ENCODE data around the gene CLDN8.

The CLDN8 gene

GRCh38 chr21:30207252-30207579, 8.7 kb downstream of the CLDN8 start:
- no peak for DNase-seq
- no peak overlapping the region for H3K4me2 ChIP-seq (ENCODE audit: insufficient read depth, low read length)
- H3K4me1 ChIP-seq (ENCODE audit: insufficient read depth, low read length): no peaks in the 10 kb centered on the region
- H3K9me3 ChIP-seq (ENCODE audit: insufficient read depth, low read length, severe bottlenecking): no peaks in the 10 kb centered on the region
- no peak for ATAC-seq (ENCODE audit: insufficient read depth, low read depth)
- no peak for TF ChIP-seq CTCF (IDR thresholded peaks at IDR 0.05; ENCODE audit: borderline replicate concordance, extremely low read depth, low read length, poor library complexity, severe bottlenecking)
- no peak for TF ChIP-seq EZH2 (IDR thresholded peaks at IDR 0.05; ENCODE audit: borderline replicate concordance, low read depth, low read length, severe bottlenecking)
- no peak overlapping the region for H2AFZ ChIP-seq (ENCODE audit: low read depth, low read length)
- no peaks in the 10 kb centered on the region for H3K79me2 ChIP-seq (ENCODE audit: insufficient read depth, low read length)
- H3K36me3 ChIP-seq (ENCODE audit: insufficient read depth, low read length): no peaks in the 10 kb centered on the region
- no peak overlapping the region for H3K9ac ChIP-seq (ENCODE audit: low read depth, low read length)
- no peak overlapping the region for H3K27ac ChIP-seq (ENCODE audit: low read length)
- no peak overlapping the region for H3K4me3 ChIP-seq (ENCODE audit: low read depth in 1 of 2, low read length in 2 of 2)
- no peaks in the 10 kb centered on the region for H3K27me3 ChIP-seq (ENCODE audit: insufficient read depth, low read length, poor library complexity)
- no peaks in the 10 kb centered on the region for H4K20me1 ChIP-seq (ENCODE audit: insufficient read depth, low read length)

GRCh38 chr21:30206551-30207251, 9.2 kb downstream of the CLDN8 start:
- no peaks in the 10 kb centered on the region for H3K79me2 ChIP-seq (ENCODE audit: insufficient read depth, low read length)
- no peak overlapping the region for H3K4me3 ChIP-seq (ENCODE audit: low read depth in 1 of 2, low read length in 2 of 2)
- DNase-seq: no peak

DNA sequence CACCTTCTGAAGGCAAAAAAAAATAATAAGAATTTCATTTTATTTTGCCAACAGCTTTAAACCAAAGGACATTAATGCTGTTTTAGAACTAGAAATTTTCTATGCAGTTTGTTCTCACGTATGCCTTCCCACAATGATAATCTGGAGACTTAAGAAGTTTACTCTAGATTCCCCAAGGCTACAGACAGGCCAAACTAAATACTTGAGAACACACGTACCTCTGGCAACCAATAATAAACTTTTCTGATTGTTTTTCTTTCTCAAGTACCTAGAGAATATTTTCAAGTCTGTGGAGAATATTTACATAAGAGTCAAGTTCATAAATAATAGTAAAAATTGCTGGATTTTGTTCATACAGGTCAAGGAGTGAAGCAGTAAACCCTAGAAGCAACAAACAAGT, 15.9 kb downstream of the CLDN8 start:
- Histone ChIP-seq H3K4me3 (ENCODE audit: low read depth in 1 of 2, low read length in 2 of 2) (no peak overlapping the region), H4K20me1 (ENCODE audit: insufficient read depth, low read length) (no peaks in the 10 kb centered on the region), H3K36me3 (ENCODE audit: insufficient read depth, low read length) (no peaks in the 10 kb centered on the region), H2AFZ (ENCODE audit: low read depth, low read length) (no peak overlapping the region), H3K4me2 (ENCODE audit: insufficient read depth, low read length) (no peak overlapping the region), H3K27ac (ENCODE audit: low read length) (no peak overlapping the region), H3K27me3 (ENCODE audit: insufficient read depth, low read length, poor library complexity) (no peaks in the 10 kb centered on the region), H3K79me2 (ENCODE audit: insufficient read depth, low read length) (no peaks in the 10 kb centered on the region), H3K9ac (ENCODE audit: low read depth, low read length) (no peak overlapping the region), H3K4me1 (ENCODE audit: insufficient read depth, low read length) (no peaks in the 10 kb centered on the region), H3K9me3 (ENCODE audit: insufficient read depth, low read length, severe bottlenecking) (no peaks in the 10 kb centered on the region)
- TF ChIP-seq CTCF (IDR thresholded peaks at IDR 0.05; ENCODE audit: borderline replicate concordance, extremely low read depth, low read length, poor library complexity, severe bottlenecking) (no peak), EZH2 (IDR thresholded peaks at IDR 0.05; ENCODE audit: borderline replicate concordance, low read depth, low read length, severe bottlenecking) (no peak)
- DNase-seq (no peak), ATAC-seq (ENCODE audit: insufficient read depth, low read depth) (no peak)

More at GRCh38 chr21:30206551-30207251, 9.2 kb downstream of the CLDN8 start:
- TF ChIP-seq EZH2 (IDR thresholded peaks at IDR 0.05; ENCODE audit: borderline replicate concordance, low read depth, low read length, severe bottlenecking): no peak
- TF ChIP-seq CTCF (IDR thresholded peaks at IDR 0.05; ENCODE audit: borderline replicate concordance, extremely low read depth, low read length, poor library complexity, severe bottlenecking): no peak
- Histone ChIP-seq H3K9ac (ENCODE audit: low read depth, low read length) (no peak overlapping the region), H3K27ac (ENCODE audit: low read length) (no peak overlapping the region), H3K4me2 (ENCODE audit: insufficient read depth, low read length) (no peak overlapping the region), H4K20me1 (ENCODE audit: insufficient read depth, low read length) (no peaks in the 10 kb centered on the region), H3K9me3 (ENCODE audit: insufficient read depth, low read length, severe bottlenecking) (no peaks in the 10 kb centered on the region), H3K36me3 (ENCODE audit: insufficient read depth, low read length) (no peaks in the 10 kb centered on the region), H3K4me1 (ENCODE audit: insufficient read depth, low read length) (no peaks in the 10 kb centered on the region), H3K27me3 (ENCODE audit: insufficient read depth, low read length, poor library complexity) (no peaks in the 10 kb centered on the region), H2AFZ (ENCODE audit: low read depth, low read length) (no peak overlapping the region)
- no peak for ATAC-seq (ENCODE audit: insufficient read depth, low read depth)

All from DND-41 (cell line).